Stromal cell of bone marrow (primary cell): Measurements from ENCODE around the gene ADGRB3.
"Not testable (repeated sequence)": the region's sequence is repeated elsewhere in the genome, so short reads cannot be mapped to it uniquely, and the experiment has no call there.

ENCODE experiments used
- DNase-seq: peaks from one replicate; pipeline ENCODE4 v3.0.0-alpha.2; 2012; ENCODE audit warnings: low read depth

ADGRB3 gene

GRCh38 chr6:68741501-68742386 is 106.7 kb downstream of the ADGRB3 start:
- DNase-seq, result no peak

- no peak for DNase-seq
These were observed 108.0 kb downstream of the ADGRB3 start for GRCh38 chr6:68743099-68743498.

- not testable (repeated sequence) for DNase-seq
These were observed 109.3 kb downstream of the ADGRB3 start for GRCh38 chr6:68744376-68744775.

GRCh38 chr6:68746376-68746775 is 111.3 kb downstream of the ADGRB3 start:
- DNase-seq, result no peak

GRCh38 chr6:68747110-68747790 is 112.2 kb downstream of the ADGRB3 start:
- DNase-seq, result no peak

- not testable (repeated sequence) for DNase-seq
These were observed 112.8 kb downstream of the ADGRB3 start for GRCh38 chr6:68747832-68748231.

- DNase-seq, result no peak
These were observed 119.7 kb downstream of the ADGRB3 start for GRCh38 chr6:68754681-68755213.

- DNase-seq, result no peak
These were observed 121.6 kb downstream of the ADGRB3 start for GRCh38 chr6:68756454-68757375.

- no peak for DNase-seq
These were observed 122.7 kb downstream of the ADGRB3 start for GRCh38 chr6:68757821-68758220.

- DNase-seq, result no peak
These were observed 123.5 kb downstream of the ADGRB3 start for GRCh38 chr6:68758559-68758958.

GRCh38 chr6:68760485-68760884 is 125.4 kb downstream of the ADGRB3 start:
- no peak for DNase-seq

GRCh38 chr6:68760941-68761676 is 126.0 kb downstream of the ADGRB3 start:
- no peak for DNase-seq

GRCh38 chr6:68761985-68762384 is 126.9 kb downstream of the ADGRB3 start:
- DNase-seq, result no peak

- DNase-seq, result no peak
These were observed 136.3 kb downstream of the ADGRB3 start for GRCh38 chr6:68771426-68771825.

GRCh38 chr6:68774843-68775242 is 139.8 kb downstream of the ADGRB3 start:
- DNase-seq, result no peak

- no peak for DNase-seq
These were observed 141.3 kb downstream of the ADGRB3 start for GRCh38 chr6:68776354-68776753.

GRCh38 chr6:68777956-68778355 is 142.9 kb downstream of the ADGRB3 start:
- peak; percentile 11 for DNase-seq

- DNase-seq, result peak; percentile 25
These were observed 143.4 kb downstream of the ADGRB3 start for GRCh38 chr6:68778356-68779020.

- no peak for DNase-seq
These were observed 144.3 kb downstream of the ADGRB3 start for GRCh38 chr6:68779366-68779765.

- not testable (repeated sequence) for DNase-seq
These were observed 155.0 kb downstream of the ADGRB3 start for GRCh38 chr6:68790128-68790527.

- not testable (repeated sequence) for DNase-seq
These were observed 179.9 kb downstream of the ADGRB3 start for GRCh38 chr6:68814976-68815375.
